A673 (cell line): ENCODE data around the gene TIGD3. TPM values are rescaled to one million over a fixed set of nuclear protein-coding genes. Genes with fewer than 3 reads are reported as not detected.

Source experiments
- BruUV-seq: library from RNA; stranded (reverse); fragments of 400-500 nt; replicated peaks from 2 replicates; lab custom pipeline; 2021; lab: Mats Ljungman, UMichigan
- CTCF ChIA-PET: fragments of 300-600 bp; sonication (Branson Sonifier 250); formaldehyde crosslinking; loops from one replicate; lab custom pipeline; 2022; ENCODE audit warnings: antibody characterized with exemption; lab: Charles Lee
- POLR2A ChIA-PET: fragments of 300-600 bp; sonication (Branson Sonifier 250); formaldehyde crosslinking; loops from one replicate; lab custom pipeline; 2022; ENCODE audit warnings: antibody characterized with exemption; ENCODE audit not compliant: low non-redundant PET; lab: Charles Lee
- DNase-seq: peaks from one replicate; pipeline ENCODE4 v3.0.0-alpha.2; 2015; ENCODE audit warnings: low spot score
- H3K27ac ChIP-seq: fragments of 200-600 bp; sonication (generic); 2 replicates; pipeline ENCODE4 v1.5.1; 2016; ENCODE audit warnings: mixed run types, low read depth, mild to moderate bottlenecking, mixed read lengths, antibody characterized with exemption, low read length; ENCODE audit not compliant: poor library complexity, severe bottlenecking
- H3K27me3 ChIP-seq: fragments of 200-600 bp; sonication (generic); replicated peaks from 2 replicates; pipeline ENCODE4 v1.6.1; 2017; ENCODE audit warnings: mixed run types, low read depth, mild to moderate bottlenecking, mixed read lengths, antibody characterized with exemption, low read length; ENCODE audit not compliant: insufficient read depth, poor library complexity
- H3K36me3 ChIP-seq: fragments of 200-600 bp; sonication (generic); 2 replicates; pipeline ENCODE4 v1.6.1; 2016; ENCODE audit warnings: mixed run types, mild to moderate bottlenecking, mixed read lengths, antibody characterized with exemption, low read length; ENCODE audit not compliant: insufficient read depth, poor library complexity, severe bottlenecking
- H3K4me1 ChIP-seq: fragments of 200-600 bp; sonication (generic); 2 replicates; pipeline ENCODE4 v1.6.1; 2017; ENCODE audit warnings: mixed run types, mild to moderate bottlenecking, mixed read lengths, antibody characterized with exemption, low read length; ENCODE audit not compliant: insufficient read depth, poor library complexity, severe bottlenecking
- H3K4me3 ChIP-seq: fragments of 200-600 bp; sonication (generic); 2 replicates; pipeline ENCODE4 v1.5.1; 2016; ENCODE audit warnings: low read depth, mixed run types, mild to moderate bottlenecking, mixed read lengths, low read length; ENCODE audit not compliant: poor library complexity, severe bottlenecking
- H3K9me3 ChIP-seq: fragments of 200-600 bp; sonication (generic); 2 replicates; pipeline ENCODE4 v1.6.1; 2016; ENCODE audit warnings: mixed run types, low read depth, mild to moderate bottlenecking, mixed read lengths, antibody characterized with exemption, low read length; ENCODE audit not compliant: poor library complexity, severe bottlenecking
- EZH2 ChIP-seq: fragments of 200-600 bp; sonication (generic); IDR thresholded peaks from 2 replicates; pipeline ENCODE4 v1.6.1; 2017; ENCODE audit warnings: borderline replicate concordance, low read depth, mild to moderate bottlenecking, mixed read lengths, antibody characterized with exemption, low read length; ENCODE audit not compliant: poor library complexity, severe bottlenecking
- intact Hi-C: fragments of 100-400 bp; cut with micrococcal nuclease; formaldehyde crosslinking; loops from one replicate; pipeline ENCODE4 v1.10.0; 2022; ENCODE audit not compliant: unreplicated experiment
- total RNA-seq: library from RNA; stranded (reverse); gene quantifications from 2 replicates; pipeline ENCODE4 v1.2.3, GENCODE V29; 2021
- TF ChIP-seq, protein P1 (sequence below): fragments of 300-800, 200-600 bp; sonication (generic); conservative IDR thresholded peaks from 2 replicates; pipeline ENCODE4 v1.5.1; 2017; ENCODE audit warnings: low read depth, mild to moderate bottlenecking, antibody characterized with exemption, low read length, moderate library complexity, mixed read lengths

TIGD3 gene
- total RNA-seq, 1 experiment from 2014 or later, result 2.3 TPM

- ChIA-PET POLR2A (interaction anchor here (0.6 kb wide), 1 partner anchor 59 kb away, joined by 3 read pairs; no protein-coding TSS in a partner anchor), CTCF (no interaction called here)
- TF ChIP-seq, protein P1, sequence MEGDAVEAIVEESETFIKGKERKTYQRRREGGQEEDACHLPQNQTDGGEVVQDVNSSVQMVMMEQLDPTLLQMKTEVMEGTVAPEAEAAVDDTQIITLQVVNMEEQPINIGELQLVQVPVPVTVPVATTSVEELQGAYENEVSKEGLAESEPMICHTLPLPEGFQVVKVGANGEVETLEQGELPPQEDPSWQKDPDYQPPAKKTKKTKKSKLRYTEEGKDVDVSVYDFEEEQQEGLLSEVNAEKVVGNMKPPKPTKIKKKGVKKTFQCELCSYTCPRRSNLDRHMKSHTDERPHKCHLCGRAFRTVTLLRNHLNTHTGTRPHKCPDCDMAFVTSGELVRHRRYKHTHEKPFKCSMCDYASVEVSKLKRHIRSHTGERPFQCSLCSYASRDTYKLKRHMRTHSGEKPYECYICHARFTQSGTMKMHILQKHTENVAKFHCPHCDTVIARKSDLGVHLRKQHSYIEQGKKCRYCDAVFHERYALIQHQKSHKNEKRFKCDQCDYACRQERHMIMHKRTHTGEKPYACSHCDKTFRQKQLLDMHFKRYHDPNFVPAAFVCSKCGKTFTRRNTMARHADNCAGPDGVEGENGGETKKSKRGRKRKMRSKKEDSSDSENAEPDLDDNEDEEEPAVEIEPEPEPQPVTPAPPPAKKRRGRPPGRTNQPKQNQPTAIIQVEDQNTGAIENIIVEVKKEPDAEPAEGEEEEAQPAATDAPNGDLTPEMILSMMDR, result no peak
- no peak for TF ChIP-seq EZH2
- H3K27ac ChIP-seq, result no peak overlapping the region
- H3K4me1 ChIP-seq, result no peaks in the 10 kb centered on the region
- no peak for DNase-seq
- H3K27me3 ChIP-seq, result no peaks in the 10 kb centered on the region
- intact Hi-C loops, result no loop called here
- peaks cover 57% of the 10 kb centered on the region for H3K36me3 ChIP-seq
- H3K4me3 ChIP-seq, result no peak overlapping the region
- no TSS peak for BruUV-seq
- no peaks in the 10 kb centered on the region for H3K9me3 ChIP-seq
Measured at GRCh38 chr11:65404638-65405339, 50.2 kb downstream of the TIGD3 start.

Other genes with a start within 250 kb of the TIGD3 start
- gene TM7SF2, start 242.9 kb upstream of the TIGD3 start, total RNA-seq, result 37.8 and 50.5 TPM in 2 replicates
- gene ZNHIT2, start 237.1 kb upstream of the TIGD3 start, total RNA-seq, result 22.3 and 27.4 TPM in 2 replicates
- gene FAU, start 232.6 kb upstream of the TIGD3 start, total RNA-seq, result 920 and 956 TPM in 2 replicates
- 90.2 and 91.0 TPM in 2 replicates for gene MRPL49, start 232.4 kb upstream of the TIGD3 start, total RNA-seq
- gene SYVN1, start 220.2 kb upstream of the TIGD3 start, total RNA-seq, result 47.6 and 48.5 TPM in 2 replicates
- gene SPDYC, start 184.5 kb upstream of the TIGD3 start, total RNA-seq, result not detected in 2 replicates
- 79.9 and 91.9 TPM in 2 replicates for gene CAPN1, start 172.8 kb upstream of the TIGD3 start, total RNA-seq
- 92.4 TPM in 2 replicates for gene POLA2, start 92.8 kb upstream of the TIGD3 start, total RNA-seq
- 4.8 and 5.4 TPM in 2 replicates for gene CDC42EP2, start 39.9 kb upstream of the TIGD3 start, total RNA-seq
- 125 and 149 TPM in 2 replicates for gene DPF2, start 20.9 kb upstream of the TIGD3 start, total RNA-seq
- gene SLC25A45, start 27.9 kb downstream of the TIGD3 start, total RNA-seq, result 5.3 and 7.4 TPM in 2 replicates
- gene FRMD8, start 31.9 kb downstream of the TIGD3 start, total RNA-seq, result 43.2 and 51.1 TPM in 2 replicates
- 196 and 211 TPM in 2 replicates for gene NEAT1, start 68.0 kb downstream of the TIGD3 start, total RNA-seq
- 4,586 and 4,701 TPM in 2 replicates for gene MALAT1, start 144.3 kb downstream of the TIGD3 start, total RNA-seq
- 90.6 and 95.7 TPM in 2 replicates for gene SCYL1, start 170.3 kb downstream of the TIGD3 start, total RNA-seq
- 92.1 and 123 TPM in 2 replicates for gene LTBP3, start 203.6 kb downstream of the TIGD3 start, total RNA-seq
- gene ZNRD2, start 215.7 kb downstream of the TIGD3 start, total RNA-seq, result 95.4 and 98.9 TPM in 2 replicates
- gene FAM89B, start 217.8 kb downstream of the TIGD3 start, total RNA-seq, result 79.8 and 88.3 TPM in 2 replicates
- gene EHBP1L1, start 221.3 kb downstream of the TIGD3 start, total RNA-seq, result 29.5 and 40.9 TPM in 2 replicates
- gene KCNK7, start 241.0 kb downstream of the TIGD3 start, total RNA-seq, result 1.7 and 2.3 TPM in 2 replicates